Sigmoid colon (tissue), 4 donors: ENCODE results near the gene CYP24A1.

Experiments
- CTCF ChIP-seq, 4 experiments: fragments of 450-650 bp in 3 of 4; fragments of 200-600 bp in 1 of 4; IDR thresholded peaks; one replicate each; pipeline ENCODE4 v1.5.1; 2016 to 2019; ENCODE audit warnings: antibody characterized with exemption in 4 of 4, mild to moderate bottlenecking in 3 of 4, moderate library complexity in 2 of 4
- EP300 ChIP-seq, 4 donors: sonication (generic); formaldehyde crosslinking; IDR thresholded peaks; one replicate each; pipeline ENCODE4 v1.6.1; 2017; ENCODE audit warnings: antibody characterized with exemption in 4 of 4
- POLR2A ChIP-seq, 2 donors: fragments of 450-650 bp; IDR thresholded peaks; one replicate each; pipeline ENCODE4 v1.6.1; 2016; ENCODE audit warnings: antibody characterized with exemption in 2 of 2, mild to moderate bottlenecking in 2 of 2, moderate library complexity in 2 of 2
- POLR2AphosphoS5 ChIP-seq, 4 donors: sonication (generic); formaldehyde crosslinking; IDR thresholded peaks; one replicate each; pipeline ENCODE4 v1.6.1; 2017; ENCODE audit warnings: antibody characterized with exemption in 4 of 4

DNA sequence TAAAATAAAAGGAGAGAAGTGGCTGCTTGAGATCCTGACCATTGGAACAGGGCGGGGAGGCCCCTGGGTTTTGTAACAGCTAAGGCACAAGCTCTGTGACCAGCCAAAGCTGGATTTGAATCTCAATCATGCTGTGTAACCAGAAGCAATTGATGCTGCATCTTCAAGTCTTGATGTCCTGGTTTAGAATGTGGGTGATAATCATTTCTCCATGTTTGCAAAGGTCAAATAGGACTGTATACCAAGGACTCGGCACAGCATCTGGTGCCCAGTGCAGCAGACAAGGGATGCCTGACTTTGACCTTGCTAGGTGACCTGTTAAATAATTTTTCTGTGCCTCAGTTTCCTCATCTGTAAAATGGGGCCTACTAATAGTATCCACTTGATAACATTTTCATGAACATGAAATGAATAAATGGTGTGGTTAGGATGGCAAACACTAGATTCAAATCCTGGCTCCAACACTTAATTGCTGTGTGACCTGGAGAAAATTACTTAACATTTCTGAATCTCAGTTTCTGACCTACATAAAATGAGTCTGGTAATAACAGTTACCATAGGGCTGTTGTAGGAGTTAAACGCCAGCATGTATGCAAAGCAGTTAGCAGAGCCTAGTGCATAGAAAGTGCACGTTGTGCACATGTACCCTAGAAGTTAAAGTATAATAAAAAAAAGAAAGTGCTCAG lies 57.1 kb downstream of the CYP24A1 start:
- TF ChIP-seq CTCF (IDR thresholded peaks at IDR 0.05) (no peak), POLR2A (IDR thresholded peaks at IDR 0.05) (no peak), POLR2AphosphoS5 (IDR thresholded peaks at IDR 0.05) (no peak), EP300 (IDR thresholded peaks at IDR 0.05) (no peak)
